HG03460 (cell line): ENCODE measurements around the gene PLEKHA1.

Experiments used
- ATAC-seq: cut with Tn5 transposase; IDR thresholded peaks from one replicate; pipeline ENCODE4 v1.9.1; 2021; ENCODE audit not compliant: unreplicated experiment

PLEKHA1 gene

GRCh38 chr10:122420624-122421007 lies 46.1 kb downstream of the PLEKHA1 start:
- no peak for ATAC-seq

- no peak for ATAC-seq
Observed at GRCh38 chr10:122421054-122421625, 46.6 kb downstream of the PLEKHA1 start.

GRCh38 chr10:122421742-122422141 lies 47.2 kb downstream of the PLEKHA1 start:
- ATAC-seq, result no peak

- no peak for ATAC-seq
Observed at GRCh38 chr10:122422266-122422989, 47.9 kb downstream of the PLEKHA1 start.

- no peak for ATAC-seq
Observed at GRCh38 chr10:122424059-122424458, 49.6 kb downstream of the PLEKHA1 start.

GRCh38 chr10:122426829-122427228 lies 52.3 kb downstream of the PLEKHA1 start:
- no peak for ATAC-seq

GRCh38 chr10:122427280-122427679 lies 52.8 kb downstream of the PLEKHA1 start:
- ATAC-seq, result no peak

GRCh38 chr10:122435212-122435827 lies 60.8 kb downstream of the PLEKHA1 start:
- ATAC-seq, result no peak

GRCh38 chr10:122441961-122442360 lies 67.5 kb downstream of the PLEKHA1 start:
- no peak for ATAC-seq

GRCh38 chr10:122445469-122445868 lies 71.0 kb downstream of the PLEKHA1 start:
- ATAC-seq, result no peak

- ATAC-seq, result no peak
Observed at GRCh38 chr10:122445904-122446303, 71.4 kb downstream of the PLEKHA1 start.

- ATAC-seq, result no peak
Observed at GRCh38 chr10:122446668-122447423, 72.3 kb downstream of the PLEKHA1 start.

- ATAC-seq, result no peak
Observed at GRCh38 chr10:122448600-122448999, 74.1 kb downstream of the PLEKHA1 start.

- no peak for ATAC-seq
Observed at GRCh38 chr10:122449153-122449552, 74.6 kb downstream of the PLEKHA1 start.

- no peak for ATAC-seq
Observed at GRCh38 chr10:122450353-122450990, 76.0 kb downstream of the PLEKHA1 start.

GRCh38 chr10:122454071-122454470 lies 79.6 kb downstream of the PLEKHA1 start:
- ATAC-seq, result no peak

GRCh38 chr10:122454603-122455080 lies 80.1 kb downstream of the PLEKHA1 start, which contains the start of gene ARMS2:
ARMS2 (plus strand) TSS chr10:122454653; CDS start chr10:122454728, 75 bp downstream.
- no peak for ATAC-seq

- ATAC-seq, result no peak
Observed at GRCh38 chr10:122455376-122456079, 81.0 kb downstream of the PLEKHA1 start.

- ATAC-seq, result no peak
Observed at GRCh38 chr10:122457934-122458333, 83.4 kb downstream of the PLEKHA1 start.

- ATAC-seq, result no peak
Observed at GRCh38 chr10:122458693-122459092, 84.2 kb downstream of the PLEKHA1 start.
